Activated CD4-positive, alpha-beta memory T cell treated with anti-CD3 and anti-CD28 coated beads for 36 hours (primary cell): ENCODE results near the gene SNRPD2. TPM values are rescaled to one million over a fixed set of nuclear protein-coding genes. Genes with fewer than 3 reads are reported as not detected.
A peak's percentile ranks its signal among the peaks of the same experiment; 100 is the strongest.
"Not testable (repeated sequence)": the region's sequence is repeated elsewhere in the genome, so short reads cannot be mapped to it uniquely, and the experiment has no call there.

Experiments used
- CTCF ChIA-PET: fragments of 350-600 bp; sonication (Branson Sonifier 250); formaldehyde crosslinking; loops from one replicate; lab custom pipeline; 2021; ENCODE audit warnings: antibody characterized with exemption, inconsistent platforms; lab: Charles Lee
- POLR2A ChIA-PET: fragments of 350-600 bp; sonication (Branson Sonifier 250); formaldehyde crosslinking; loops from one replicate; lab custom pipeline; 2021; ENCODE audit warnings: antibody characterized with exemption; lab: Charles Lee
- DNase-seq: peaks from one replicate; pipeline ENCODE4 v3.0.0-alpha.2; 2020
- H3K27ac Mint-ChIP-seq: one replicate; pipeline ENCODE4 v1.8.0; 2021; ENCODE audit warnings: mixed read lengths
- H3K27me3 Mint-ChIP-seq: one replicate; pipeline ENCODE4 v1.8.0; 2021; ENCODE audit warnings: mixed read lengths
- H3K36me3 Mint-ChIP-seq: one replicate; pipeline ENCODE4 v1.8.0; 2021; ENCODE audit warnings: mixed read lengths
- H3K4me1 Mint-ChIP-seq: one replicate; pipeline ENCODE4 v1.8.0; 2021; ENCODE audit warnings: low read depth, mixed read lengths
- H3K4me3 Mint-ChIP-seq: one replicate; pipeline ENCODE4 v1.8.0; 2021; ENCODE audit warnings: mild to moderate bottlenecking, mixed read lengths
- H3K9me3 Mint-ChIP-seq: one replicate; pipeline ENCODE4 v1.8.0; 2021; ENCODE audit warnings: mixed read lengths
- intact Hi-C: fragments of 100-400 bp; cut with micrococcal nuclease; formaldehyde crosslinking; loops from one replicate; pipeline ENCODE4 v1.15.1; 2023
- total RNA-seq, 2 experiments: library from RNA; stranded (reverse); gene quantifications; one replicate each; pipeline ENCODE4 v1.2.3, GENCODE V29; 2021

SNRPD2 gene
- 100 to 1,000 TPM; 789 TPM for total RNA-seq

DNA sequence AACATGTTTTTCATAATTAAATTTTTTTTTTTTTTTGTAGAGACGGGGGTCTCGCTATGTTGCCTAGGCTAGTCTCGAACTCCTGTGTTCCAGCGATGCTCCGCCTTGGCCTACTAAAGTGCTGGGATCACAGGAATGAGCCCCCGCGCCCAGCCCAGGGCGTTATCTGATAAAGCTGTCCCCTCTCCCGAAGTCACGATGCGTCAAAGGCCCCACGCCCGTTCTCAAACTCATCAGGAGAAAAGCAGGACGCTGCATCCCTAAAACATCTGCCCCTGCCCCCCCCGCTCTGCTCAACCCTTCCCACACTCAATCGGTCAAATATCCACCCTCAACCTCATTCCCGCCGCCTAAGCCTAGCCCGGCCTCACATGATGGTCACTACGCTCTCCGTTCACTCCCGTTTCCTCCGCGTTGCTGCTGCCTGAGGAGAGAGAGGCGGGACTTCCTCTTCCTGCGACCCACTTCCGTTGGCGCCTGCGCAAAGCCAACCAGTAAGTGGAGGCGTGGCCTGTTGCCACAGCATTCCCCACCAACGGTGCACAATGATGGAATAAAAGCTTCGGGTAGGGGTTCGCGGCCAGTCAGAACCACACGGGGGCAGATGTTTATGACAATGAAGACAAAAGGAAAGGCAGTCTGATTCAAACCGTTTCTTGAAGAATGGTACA is at the start of gene SNRPD2:
Gene SNRPD2 (minus strand): TSS at position 438 of the 671 bp plus-strand sequence. CDS start 65 bp downstream, at position 373.
- Mint-ChIP-seq H3K27ac (peak within 1 kb of the TSS; percentile 94), H3K4me1 (peaks cover 20% of the 10 kb centered on the region), H3K9me3 (no peaks in the 10 kb centered on the region), H3K27me3 (no peaks in the 10 kb centered on the region), H3K4me3 (peak within 1 kb of the TSS; percentile 97), H3K36me3 (peaks cover 43% of the 10 kb centered on the region)
- ChIA-PET POLR2A (interaction anchor here (0.6 to 4.1 kb wide), 16 partner anchors 10 to 251 kb away, joined by 3 to 31 read pairs (median 4); partner anchors contain the start of genes FBXO46 and SIX5), CTCF (interaction anchor here (0.6 to 7.3 kb wide), 24 partner anchors 10 to 1098 kb away, joined by 3 to 77 read pairs (median 4); partner anchors contain the start of genes DACT3, FBXO46 and SIX5)
- DNase-seq: peak; percentile 96
- intact Hi-C loops: loop anchor here (1.0 to 5.0 kb wide), 10 partner anchors 10 to 513 kb away; partner anchors contain the start of genes BLOC1S3, FBXO46, GIPR and OPA3

DNA sequence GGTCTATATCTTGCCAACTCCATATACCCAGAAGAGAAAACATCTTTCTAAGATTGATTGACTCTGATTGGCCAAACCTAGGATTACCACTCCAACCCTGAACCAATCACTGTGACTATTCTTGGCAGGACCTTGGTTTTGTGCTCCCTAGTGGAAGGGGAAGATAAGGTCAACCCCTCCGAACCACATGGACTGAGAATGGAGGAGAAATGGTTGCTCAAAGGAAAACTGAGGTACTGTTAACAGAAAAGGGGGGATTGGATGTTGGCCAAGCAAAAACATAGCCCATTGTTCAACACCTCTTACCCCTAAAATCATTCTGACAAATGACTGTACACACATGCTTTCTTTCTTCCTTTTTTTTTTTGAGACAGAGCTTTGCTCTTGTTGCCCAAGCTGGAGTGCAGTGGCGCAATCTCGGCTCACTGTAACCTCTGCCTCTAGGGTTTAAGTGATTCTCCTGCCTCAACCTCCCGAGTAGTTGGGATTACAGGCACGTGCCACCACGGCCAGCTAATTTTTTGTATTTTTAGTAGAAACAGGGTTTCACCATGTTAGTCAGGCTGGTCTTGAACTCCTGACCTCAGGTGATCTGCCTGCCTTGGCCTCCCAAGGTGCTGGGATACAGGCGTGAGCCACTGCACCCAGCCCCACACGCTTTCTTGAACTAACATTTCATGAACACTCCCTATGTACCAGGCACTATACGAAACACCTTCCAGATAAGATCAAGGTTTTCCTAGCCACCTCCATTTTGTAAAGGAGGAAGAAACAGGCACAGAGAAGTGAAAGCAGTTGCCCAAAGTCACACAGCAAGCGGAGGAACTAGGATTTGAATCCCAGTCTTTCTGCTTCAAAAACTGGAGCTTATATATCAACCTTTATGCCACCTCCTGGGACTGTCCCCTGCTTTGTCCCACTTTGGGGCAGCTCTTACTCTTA is 48.0 kb upstream of the SNRPD2 start:
- DNase-seq: no peak
- Mint-ChIP-seq H3K4me3 (no peak overlapping the region), H3K27ac (no peak overlapping the region), H3K9me3 (no peaks in the 10 kb centered on the region), H3K27me3 (peaks cover 2% of the 10 kb centered on the region), H3K36me3 (no peaks in the 10 kb centered on the region), H3K4me1 (no peaks in the 10 kb centered on the region)
- intact Hi-C loops: no loop called here
- CTCF ChIA-PET: no interaction called here
- POLR2A ChIA-PET: no interaction called here

DNA sequence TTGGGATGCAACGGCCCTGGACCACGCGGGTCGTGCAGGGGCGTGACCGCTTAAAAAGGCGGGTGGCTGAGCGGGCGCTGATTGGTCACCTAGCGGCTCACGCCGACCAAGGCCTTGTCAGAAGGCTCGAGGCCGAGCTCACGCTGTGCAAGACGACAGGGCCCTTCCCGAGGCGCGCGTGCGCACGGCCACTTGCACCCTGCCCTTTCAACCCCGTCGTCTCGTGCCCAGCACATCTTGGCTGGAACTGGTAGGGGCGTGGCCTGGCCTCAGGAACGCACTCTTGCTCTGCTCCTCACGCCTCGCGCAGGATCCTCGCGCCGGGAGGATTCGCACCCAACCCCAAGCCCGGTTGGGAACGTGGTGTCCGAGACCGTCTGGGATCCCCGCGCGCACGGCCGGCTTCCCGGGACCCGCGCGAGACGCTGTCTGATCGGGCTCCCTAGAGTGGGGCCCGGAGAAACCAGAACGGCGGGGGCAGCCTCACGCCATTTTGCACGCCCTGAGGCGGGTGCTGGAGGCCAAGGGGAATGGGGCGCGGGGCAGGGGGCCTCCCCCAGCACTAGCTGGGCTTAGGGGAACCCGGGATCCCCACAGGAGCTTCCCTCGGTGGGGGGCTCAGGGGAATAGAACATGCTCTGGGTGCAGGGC is 41.5 kb upstream of the SNRPD2 start, which contains the start of gene MEIOSIN:
Gene MEIOSIN (plus strand): TSS at position 280 of the 651 bp plus-strand sequence. CDS start 1,938 bp downstream, outside the sequence.
- Mint-ChIP-seq H3K4me1 (peaks cover 16% of the 10 kb centered on the region), H3K27me3 (no peaks in the 10 kb centered on the region), H3K27ac (no peak within 1 kb of the TSS), H3K36me3 (peaks cover 3% of the 10 kb centered on the region), H3K4me3 (no peak within 1 kb of the TSS), H3K9me3 (no peaks in the 10 kb centered on the region)
- CTCF ChIA-PET: no interaction called here
- intact Hi-C loops: no loop called here
- POLR2A ChIA-PET: interaction anchor here (1.0 kb wide), 1 partner anchor 48 kb away, joined by 4 read pairs; no protein-coding TSS in a partner anchor
- DNase-seq: no peak

DNA sequence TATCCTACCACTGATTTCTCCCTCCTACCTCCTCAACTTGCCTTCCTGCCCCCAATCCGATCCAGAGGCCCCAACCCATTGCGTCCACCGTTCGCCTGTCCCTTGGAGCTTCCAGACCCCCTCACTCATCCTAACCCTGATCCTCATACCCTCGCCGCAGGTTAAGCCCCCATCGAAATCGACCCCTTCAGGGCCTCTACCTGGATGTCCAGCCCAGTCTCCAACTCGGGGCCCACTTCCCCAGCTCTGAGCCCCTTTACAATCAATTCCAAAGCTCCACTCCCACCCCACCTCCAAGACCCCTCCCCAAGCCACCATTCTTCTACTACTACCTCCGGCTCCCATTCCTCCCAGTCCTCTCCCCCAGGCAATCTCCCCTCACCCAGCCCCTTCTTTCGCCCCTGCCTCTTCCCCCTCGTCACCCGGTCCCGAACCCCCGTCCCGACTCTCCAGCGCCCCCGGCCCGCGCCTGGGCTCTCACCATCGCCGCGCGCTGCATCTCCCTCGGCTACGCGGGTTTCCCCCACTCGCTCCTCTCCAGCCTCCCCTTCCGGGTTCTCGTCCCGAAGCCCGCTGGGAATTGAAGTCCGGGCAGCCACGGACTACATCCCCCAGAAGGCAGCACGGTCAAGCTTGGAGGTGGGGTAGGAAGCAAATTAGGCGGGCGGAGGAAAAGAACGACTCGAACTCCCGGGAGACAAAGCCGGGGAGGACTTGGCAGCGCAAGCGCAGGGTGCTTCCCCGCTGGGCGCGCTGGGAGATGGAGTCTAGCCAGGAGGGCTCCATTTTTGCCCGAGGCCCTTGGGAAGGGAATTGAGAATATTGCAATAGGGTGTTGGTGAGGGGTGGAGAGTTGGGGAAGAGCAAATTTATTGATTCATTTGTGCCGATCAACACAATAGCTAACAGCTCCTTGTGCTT is 38.9 kb upstream of the SNRPD2 start, which contains the start of gene FBXO46:
Gene FBXO46 (minus strand): TSS at position 529 of the 921 bp plus-strand sequence. CDS start 17,401 bp downstream, outside the sequence.
- Mint-ChIP-seq H3K4me3 (peak within 1 kb of the TSS; percentile 98), H3K36me3 (peaks cover 4% of the 10 kb centered on the region), H3K27ac (peak within 1 kb of the TSS; percentile 81), H3K27me3 (no peaks in the 10 kb centered on the region), H3K9me3 (no peaks in the 10 kb centered on the region), H3K4me1 (peaks cover 30% of the 10 kb centered on the region)
- POLR2A ChIA-PET: interaction anchor here (0.5 to 2.3 kb wide), 7 partner anchors 11 to 352 kb away, joined by 3 to 19 read pairs (median 4); partner anchors contain the start of genes QPCTL and SNRPD2
- intact Hi-C loops: loop anchor here (1.0 to 2.0 kb wide), 3 partner anchors 13 to 38 kb away; partner anchors contain the start of genes QPCTL and SIX5
- peak; percentile 98 for DNase-seq
- CTCF ChIA-PET: interaction anchor here (0.9 to 2.6 kb wide), 11 partner anchors 10 to 172 kb away, joined by 3 to 19 read pairs (median 7); partner anchors contain the start of genes QPCTL, SIX5, SNRPD2 and SYMPK

DNA sequence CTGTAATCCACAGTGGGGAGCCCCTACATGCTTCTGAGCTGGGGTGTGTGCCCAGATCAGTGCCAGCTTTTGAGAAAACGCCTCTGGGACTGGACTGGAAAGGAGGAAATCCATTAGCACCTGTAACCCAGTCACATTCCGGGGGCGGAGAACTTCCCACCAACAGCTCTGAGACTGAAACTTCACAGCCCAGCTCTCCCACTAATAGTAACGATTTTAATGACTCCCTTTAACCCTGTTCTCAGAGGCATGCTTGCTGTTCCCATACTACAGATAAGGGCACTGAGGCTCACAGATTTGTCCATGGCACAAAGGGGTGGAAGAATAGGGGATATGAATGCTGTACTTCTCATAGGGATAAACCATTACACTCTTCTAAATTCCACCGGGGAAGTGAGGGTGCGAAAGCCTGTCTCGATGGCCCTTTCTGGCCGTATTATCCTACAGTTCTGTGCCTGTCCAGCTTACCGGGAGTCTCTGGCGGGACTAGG is 38.1 kb upstream of the SNRPD2 start:
- ChIA-PET CTCF (interaction anchor here (1.0 to 2.6 kb wide), 7 partner anchors 13 to 171 kb away, joined by 5 to 19 read pairs (median 9); partner anchors contain the start of genes QPCTL, SIX5 and SNRPD2), POLR2A (interaction anchor here (0.5 to 2.3 kb wide), 7 partner anchors 10 to 126 kb away, joined by 3 to 19 read pairs (median 4); partner anchors contain the start of genes QPCTL, SIX5 and SNRPD2)
- DNase-seq: peak; percentile 54
- Mint-ChIP-seq H3K4me1 (peaks cover 30% of the 10 kb centered on the region), H3K27ac (peak overlapping the region; percentile 81), H3K27me3 (no peaks in the 10 kb centered on the region), H3K4me3 (peak overlapping the region; percentile 98), H3K9me3 (no peaks in the 10 kb centered on the region), H3K36me3 (peaks cover 4% of the 10 kb centered on the region)
- intact Hi-C loops: loop anchor here (1.0 to 2.0 kb wide), 3 partner anchors 13 to 39 kb away; partner anchors contain the start of genes QPCTL and SIX5

DNA sequence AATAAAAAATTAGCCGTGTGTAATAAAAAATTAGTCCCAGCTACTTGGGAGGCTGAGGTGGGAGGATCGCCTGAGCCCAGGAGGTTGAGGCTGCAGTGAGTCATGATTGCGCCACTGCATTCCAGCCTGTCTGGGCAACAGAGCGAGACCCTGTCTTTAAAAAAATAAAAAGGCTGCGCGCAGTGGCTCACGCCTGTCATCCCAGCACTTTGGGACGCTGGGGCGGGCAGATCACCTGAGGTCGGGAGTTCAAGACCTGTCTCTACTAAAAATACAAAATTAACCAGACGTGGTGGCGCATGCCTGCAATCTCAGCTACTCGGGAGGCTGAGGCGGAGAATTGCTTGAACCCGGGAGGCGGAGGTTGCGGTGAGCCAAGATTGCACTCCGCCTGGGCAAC is 36.9 kb upstream of the SNRPD2 start:
- POLR2A ChIA-PET, H3K36me3 Mint-ChIP-seq, CTCF ChIA-PET, H3K9me3 Mint-ChIP-seq, H3K27me3 Mint-ChIP-seq, DNase-seq, H3K27ac Mint-ChIP-seq, H3K4me3 Mint-ChIP-seq, intact Hi-C loops: not testable (repeated sequence)
- H3K4me1 Mint-ChIP-seq: peaks cover 35% of the 10 kb centered on the region

DNA sequence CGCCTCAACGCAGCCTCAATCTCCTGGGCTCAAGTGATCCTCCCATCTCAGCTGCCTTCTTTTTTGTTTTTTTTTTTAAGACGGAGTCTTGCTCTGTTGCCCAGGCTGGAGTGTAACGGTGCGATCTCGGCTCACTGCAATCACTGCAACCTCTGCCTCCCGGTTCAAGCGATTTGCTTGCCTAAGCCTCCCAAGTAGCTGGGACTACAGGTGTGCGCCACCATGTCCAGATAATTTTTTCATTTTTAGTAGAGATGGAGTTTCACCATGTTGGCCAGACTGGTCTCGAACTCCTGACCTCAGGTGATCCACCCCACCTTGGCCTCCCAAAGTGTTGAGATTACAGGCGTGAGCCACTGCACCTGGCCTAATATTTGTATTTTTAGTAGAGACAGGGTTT is 28.3 kb upstream of the SNRPD2 start:
- Mint-ChIP-seq H3K4me1 (peaks cover 39% of the 10 kb centered on the region), H3K36me3 (peaks cover 17% of the 10 kb centered on the region)
- intact Hi-C loops, H3K4me3 Mint-ChIP-seq, DNase-seq, H3K27me3 Mint-ChIP-seq, H3K27ac Mint-ChIP-seq, H3K9me3 Mint-ChIP-seq: not testable (repeated sequence)
- POLR2A ChIA-PET: interaction anchor here (1.8 kb wide), 1 partner anchor 10 kb away, joined by 4 read pairs; no protein-coding TSS in a partner anchor
- CTCF ChIA-PET: interaction anchor here (0.6 to 6.8 kb wide), 2 partner anchors 27 to 49 kb away, joined by 5 to 68 read pairs; partner anchors contain the start of genes QPCTL, SIX5 and SNRPD2

DNA sequence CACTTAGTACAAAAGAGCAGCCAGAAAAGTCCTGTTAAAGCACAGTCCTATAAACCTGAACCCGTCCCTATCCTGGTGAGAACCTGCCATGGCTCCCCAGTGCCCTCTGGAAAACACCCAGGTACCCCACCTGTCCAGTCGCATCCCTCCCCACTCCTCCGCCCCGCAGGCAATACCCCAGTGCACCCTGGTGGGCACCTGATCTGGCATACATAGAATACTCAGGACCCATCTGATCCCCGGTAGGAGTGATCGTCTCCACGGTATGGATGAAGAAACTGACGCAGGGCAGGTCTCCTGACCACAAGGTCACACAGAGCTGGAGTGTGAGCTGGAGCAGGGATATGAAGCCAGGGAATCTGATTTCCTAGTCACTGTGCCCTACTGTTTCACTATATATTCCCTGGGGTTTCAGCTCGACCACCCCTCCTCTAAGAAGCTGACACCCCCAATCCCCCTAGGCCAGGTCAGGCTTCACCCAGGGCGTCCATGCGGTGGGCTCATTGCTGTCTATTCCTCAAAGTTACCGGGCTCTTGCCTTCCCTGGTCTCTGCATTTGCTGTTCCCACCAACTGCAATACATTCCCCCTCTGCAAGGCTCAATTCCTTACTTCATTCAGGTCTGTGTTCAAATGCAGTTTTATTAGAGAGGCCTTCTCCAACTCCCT is 26.4 kb upstream of the SNRPD2 start:
- H3K36me3 Mint-ChIP-seq: peaks cover 16% of the 10 kb centered on the region
- POLR2A ChIA-PET: interaction anchor here (0.9 to 4.2 kb wide), 5 partner anchors 12 to 76 kb away, joined by 3 to 31 read pairs (median 5); partner anchors contain the start of genes FBXO46, QPCTL and SNRPD2
- CTCF ChIA-PET: interaction anchor here (0.8 to 6.8 kb wide), 8 partner anchors 12 to 81 kb away, joined by 3 to 68 read pairs (median 8); partner anchors contain the start of genes QPCTL and SNRPD2
- peaks cover 39% of the 10 kb centered on the region for H3K4me1 Mint-ChIP-seq
- no peak for DNase-seq
- H3K27ac Mint-ChIP-seq: peak overlapping the region; percentile 93
- H3K9me3 Mint-ChIP-seq: no peaks in the 10 kb centered on the region
- no peaks in the 10 kb centered on the region for H3K27me3 Mint-ChIP-seq
- intact Hi-C loops: loop anchor here (1.0 to 5.0 kb wide), 10 partner anchors 12 to 212 kb away; partner anchors contain the start of genes DMWD, FBXO46, IRF2BP1 and OPA3
- H3K4me3 Mint-ChIP-seq: peak overlapping the region; percentile 96
